ENCODE results near the gene MCUB. TPM values are rescaled to one million over a fixed set of nuclear protein-coding genes. Genes with fewer than 3 reads are reported as not detected.
"Not testable (repeated sequence)": the region's sequence is repeated elsewhere in the genome, so short reads cannot be mapped to it uniquely, and the experiment has no call there.

The MCUB gene
- total RNA-seq, result 10 to 100 TPM in 2 of 8 experiments, 1 to 10 TPM in 6; 2.8 to 12.1 (median 7.8) TPM

GRCh38 chr4:109559983-109560686 lies at the start of gene MCUB:
MCUB (plus strand) TSS chr4:109560246; CDS start chr4:109560338, 92 bp downstream.
- in situ Hi-C loops (cut with MboI; ENCODE audit: low pct_unique_long_range_greater_than_20kb in 2 of 9, low sequenced_read_pairs in 9 of 9, unreplicated experiment in 9 of 9), result no loop called here
- peak; percentile 90 to 99 (median 96) for ATAC-seq (replicated peaks in 6 of 8)

GRCh38 chr4:109510687-109511086 lies 49.4 kb upstream of the MCUB start:
- ATAC-seq (replicated peaks in 6 of 8), result no peak
- in situ Hi-C loops (cut with MboI; ENCODE audit: low pct_unique_long_range_greater_than_20kb in 2 of 9, low sequenced_read_pairs in 9 of 9, unreplicated experiment in 9 of 9), result no loop called here
- 55 to 100% (median 90%) methylated on average over 1 to 2 of the region's 2 CpGs; no CpG with 5 or more reads in 1 of the 10 experiments for WGBS, 10 experiments
- no peak overlapping the region for H3K27ac ChIP-seq
- no peak overlapping the region for H3K4me3 ChIP-seq
- H3K4me1 ChIP-seq (replicated peaks in 1 of 2), result no peaks in the 10 kb centered on the region

More at GRCh38 chr4:109559983-109560686, at the start of gene MCUB:
- Histone ChIP-seq H3K27ac (peak within 1 kb of the TSS in 1 of 2 donors; percentile 16), H3K4me3 (peak within 1 kb of the TSS; percentile 45 to 69 (median 60)), H3K4me1 (replicated peaks in 1 of 2) (peaks cover 0 to 8% of the 10 kb centered on the region in 2 donors)
- 0 to 5% (median 0%) methylated on average over 2 to 12 of the region's 73 CpGs; no CpG with 5 or more reads in 5 of the 10 experiments for WGBS, 10 experiments

GRCh38 chr4:109511414-109511813 lies 48.6 kb upstream of the MCUB start:
- 23 to 100% (median 88%) methylated on average over 1 to 2 of the region's 2 CpGs; no CpG with 5 or more reads in 1 of the 10 experiments for WGBS, 10 experiments
- no peaks in the 10 kb centered on the region for H3K4me1 ChIP-seq (replicated peaks in 1 of 2)
- H3K27ac ChIP-seq, result no peak overlapping the region
- no peak overlapping the region for H3K4me3 ChIP-seq
- no peak for ATAC-seq (replicated peaks in 6 of 8)
- in situ Hi-C loops (cut with MboI; ENCODE audit: low pct_unique_long_range_greater_than_20kb in 2 of 9, low sequenced_read_pairs in 9 of 9, unreplicated experiment in 9 of 9), result no loop called here

GRCh38 chr4:109513368-109513767 lies 46.7 kb upstream of the MCUB start:
- H3K4me3 ChIP-seq; ATAC-seq (replicated peaks in 6 of 8); H3K27ac ChIP-seq; in situ Hi-C loops (cut with MboI; ENCODE audit: low pct_unique_long_range_greater_than_20kb in 2 of 9, low sequenced_read_pairs in 9 of 9, unreplicated experiment in 9 of 9); H3K4me1 ChIP-seq (replicated peaks in 1 of 2): not testable (repeated sequence)
- WGBS, 10 experiments, result 80 to 100% (median 93%) methylated on average over 1 to 12 of the region's 12 CpGs; no CpG with 5 or more reads in 3 of the 10 experiments

- peak in 3 of 8 experiments; percentile 56 to 80 (median 59) for ATAC-seq (replicated peaks in 6 of 8)
- Histone ChIP-seq H3K27ac (no peak overlapping the region), H3K4me1 (replicated peaks in 1 of 2) (no peaks in the 10 kb centered on the region), H3K4me3 (no peak overlapping the region)
- in situ Hi-C loops (cut with MboI; ENCODE audit: low pct_unique_long_range_greater_than_20kb in 2 of 9, low sequenced_read_pairs in 9 of 9, unreplicated experiment in 9 of 9), result loop anchor here in 1 of 9 experiments (25.0 kb wide), 1 partner anchor 280 kb away; the partner anchor contains the start of genes CFI and GAR1
Observed at GRCh38 chr4:109532182-109532581, 27.9 kb upstream of the MCUB start.

- 71 to 100% (median 87%) methylated on average over 1 of the region's 1 CpG; no CpG with 5 or more reads in 2 of the 10 experiments for WGBS, 10 experiments
- no peak overlapping the region for H3K27ac ChIP-seq
- in situ Hi-C loops (cut with MboI; ENCODE audit: low pct_unique_long_range_greater_than_20kb in 2 of 9, low sequenced_read_pairs in 9 of 9, unreplicated experiment in 9 of 9), result loop anchor here in 1 of 9 experiments (25.0 kb wide), 1 partner anchor 267 kb away; the partner anchor contains the start of genes CFI and GAR1
- H3K4me1 ChIP-seq (replicated peaks in 1 of 2), result no peaks in the 10 kb centered on the region
- peak in 1 of 8 experiments; percentile 22 for ATAC-seq (replicated peaks in 6 of 8)
- no peak overlapping the region for H3K4me3 ChIP-seq
Observed at GRCh38 chr4:109545401-109545800, 14.6 kb upstream of the MCUB start.

- no peak overlapping the region for H3K4me3 ChIP-seq
- H3K27ac ChIP-seq, result no peak overlapping the region
- in situ Hi-C loops (cut with MboI; ENCODE audit: low pct_unique_long_range_greater_than_20kb in 2 of 9, low sequenced_read_pairs in 9 of 9, unreplicated experiment in 9 of 9), result loop anchor here in 1 of 9 experiments (25.0 kb wide), 1 partner anchor 265 kb away; the partner anchor contains the start of genes CFI and GAR1
- no peaks in the 10 kb centered on the region for H3K4me1 ChIP-seq (replicated peaks in 1 of 2)
- peak in 1 of 8 experiments; percentile 31 for ATAC-seq (replicated peaks in 6 of 8)
- WGBS, 10 experiments, result 70 to 91% (median 85%) methylated on average over 2 to 5 of the region's 5 CpGs; no CpG with 5 or more reads in 3 of the 10 experiments
Observed at GRCh38 chr4:109547394-109547793, 12.7 kb upstream of the MCUB start.

- Histone ChIP-seq H3K4me3 (no peak overlapping the region), H3K27ac (no peak overlapping the region), H3K4me1 (replicated peaks in 1 of 2) (no peaks in the 10 kb centered on the region)
- in situ Hi-C loops (cut with MboI; ENCODE audit: low pct_unique_long_range_greater_than_20kb in 2 of 9, low sequenced_read_pairs in 9 of 9, unreplicated experiment in 9 of 9), result loop anchor here in 1 of 9 experiments (25.0 kb wide), 1 partner anchor 264 kb away; the partner anchor contains the start of genes CFI and GAR1
- ATAC-seq (replicated peaks in 6 of 8), result peak in 2 of 8 experiments; percentile 49 to 77
- 13 to 100% (median 80%) methylated on average over 1 to 2 of the region's 2 CpGs; no CpG with 5 or more reads in 5 of the 10 experiments for WGBS, 10 experiments
Observed at GRCh38 chr4:109548655-109549054, 11.4 kb upstream of the MCUB start.

- Histone ChIP-seq H3K27ac (no peak overlapping the region), H3K4me3 (no peak overlapping the region), H3K4me1 (replicated peaks in 1 of 2) (no peaks in the 10 kb centered on the region)
- ATAC-seq (replicated peaks in 6 of 8), result no peak
- in situ Hi-C loops (cut with MboI; ENCODE audit: low pct_unique_long_range_greater_than_20kb in 2 of 9, low sequenced_read_pairs in 9 of 9, unreplicated experiment in 9 of 9), result no loop called here
- WGBS, 10 experiments, result 95 to 100% (median 100%) methylated on average over 1 to 5 of the region's 6 CpGs; no CpG with 5 or more reads in 1 of the 10 experiments
Observed at GRCh38 chr4:109552237-109552636, 7.8 kb upstream of the MCUB start.

- Histone ChIP-seq H3K4me3 (no peak overlapping the region), H3K27ac (no peak overlapping the region), H3K4me1 (replicated peaks in 1 of 2) (no peaks in the 10 kb centered on the region)
- in situ Hi-C loops (cut with MboI; ENCODE audit: low pct_unique_long_range_greater_than_20kb in 2 of 9, low sequenced_read_pairs in 9 of 9, unreplicated experiment in 9 of 9), result no loop called here
- no peak for ATAC-seq (replicated peaks in 6 of 8)
- WGBS, 10 experiments, result 67 to 100% (median 89%) methylated on average over 1 to 2 of the region's 2 CpGs; no CpG with 5 or more reads in 2 of the 10 experiments
Observed at GRCh38 chr4:109553130-109553529, 6.9 kb upstream of the MCUB start.

GRCh38 chr4:109554971-109555370 lies 5.1 kb upstream of the MCUB start:
- WGBS, 10 experiments, result 58 to 100% (median 82%) methylated on average over 1 to 3 of the region's 3 CpGs; no CpG with 5 or more reads in 4 of the 10 experiments
- H3K4me3 ChIP-seq, result no peak overlapping the region
- H3K27ac ChIP-seq, result no peak overlapping the region
- in situ Hi-C loops (cut with MboI; ENCODE audit: low pct_unique_long_range_greater_than_20kb in 2 of 9, low sequenced_read_pairs in 9 of 9, unreplicated experiment in 9 of 9), result no loop called here
- no peak for ATAC-seq (replicated peaks in 6 of 8)
- H3K4me1 ChIP-seq (replicated peaks in 1 of 2), result no peaks in the 10 kb centered on the region

- Histone ChIP-seq H3K4me3 (no peak overlapping the region), H3K4me1 (replicated peaks in 1 of 2) (peaks cover 0 to 6% of the 10 kb centered on the region in 2 donors), H3K27ac (no peak overlapping the region)
- 97% methylated on average over 6 of the region's 28 CpGs; no CpG with 5 or more reads in 9 of the 10 experiments for WGBS, 10 experiments
- in situ Hi-C loops (cut with MboI; ENCODE audit: low pct_unique_long_range_greater_than_20kb in 2 of 9, low sequenced_read_pairs in 9 of 9, unreplicated experiment in 9 of 9), result no loop called here
- ATAC-seq (replicated peaks in 6 of 8), result no peak
Observed at GRCh38 chr4:109557433-109557832, 2.6 kb upstream of the MCUB start.

- H3K27ac ChIP-seq; H3K4me3 ChIP-seq; ATAC-seq (replicated peaks in 6 of 8); H3K4me1 ChIP-seq (replicated peaks in 1 of 2); in situ Hi-C loops (cut with MboI; ENCODE audit: low pct_unique_long_range_greater_than_20kb in 2 of 9, low sequenced_read_pairs in 9 of 9, unreplicated experiment in 9 of 9): not testable (repeated sequence)
- 60 to 100% (median 82%) methylated on average over 1 to 6 of the region's 6 CpGs; no CpG with 5 or more reads in 4 of the 10 experiments for WGBS, 10 experiments
Observed at GRCh38 chr4:109558095-109558494, 2.0 kb upstream of the MCUB start.

Data from motor neuron (in vitro differentiated cells).